ENCODE data around the gene LGR4. TPM values are rescaled to one million over a fixed set of nuclear protein-coding genes. Genes with fewer than 3 reads are reported as not detected.

Gene LGR4
- total and polyA plus RNA-seq, 12 donors = 7.3 to 90.4 (median 38.6) TPM

DNA sequence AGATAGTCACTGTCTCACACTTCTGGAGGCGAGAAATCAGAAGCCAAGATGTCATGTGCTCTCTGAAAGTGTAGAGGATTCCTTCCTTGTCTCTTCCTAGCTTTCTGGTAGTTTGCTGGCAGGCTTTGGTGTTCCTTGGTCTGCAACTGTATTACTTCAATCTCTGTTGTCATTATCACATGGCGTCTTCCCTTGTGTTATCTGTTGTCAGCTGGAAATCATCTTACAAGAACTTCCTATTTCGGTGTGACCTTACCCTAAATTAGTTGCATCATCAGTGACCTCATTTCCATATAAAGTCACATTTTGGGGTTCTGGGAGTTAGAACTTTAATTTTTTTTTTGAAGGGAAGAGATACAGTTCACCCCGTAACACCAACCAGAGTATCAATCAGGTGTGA is 37.3 kb upstream of the LGR4 start:
- Histone ChIP-seq H3K4me3 (no peak overlapping the region), H3K36me3 (replicated peaks in 1 of 2) (no peaks in the 10 kb centered on the region), H3K9me3 (replicated peaks in 1 of 3) (no peaks in the 10 kb centered on the region), H3K4me1 (replicated peaks in 1 of 2) (peaks cover 15 to 18% of the 10 kb centered on the region in 2 donors), H3K27ac (no peak overlapping the region), H3K27me3 (no peaks in the 10 kb centered on the region)
- no peak for DNase-seq
- 84 to 90% (median 88%) methylated on average over 4 of the region's 4 CpGs for WGBS, 4 donors
- intact Hi-C loops (cut with DNase I) = no loop called here
- TF ChIP-seq POLR2A (IDR thresholded peaks at IDR 0.05) = no peak
- TF ChIP-seq, protein P1, sequence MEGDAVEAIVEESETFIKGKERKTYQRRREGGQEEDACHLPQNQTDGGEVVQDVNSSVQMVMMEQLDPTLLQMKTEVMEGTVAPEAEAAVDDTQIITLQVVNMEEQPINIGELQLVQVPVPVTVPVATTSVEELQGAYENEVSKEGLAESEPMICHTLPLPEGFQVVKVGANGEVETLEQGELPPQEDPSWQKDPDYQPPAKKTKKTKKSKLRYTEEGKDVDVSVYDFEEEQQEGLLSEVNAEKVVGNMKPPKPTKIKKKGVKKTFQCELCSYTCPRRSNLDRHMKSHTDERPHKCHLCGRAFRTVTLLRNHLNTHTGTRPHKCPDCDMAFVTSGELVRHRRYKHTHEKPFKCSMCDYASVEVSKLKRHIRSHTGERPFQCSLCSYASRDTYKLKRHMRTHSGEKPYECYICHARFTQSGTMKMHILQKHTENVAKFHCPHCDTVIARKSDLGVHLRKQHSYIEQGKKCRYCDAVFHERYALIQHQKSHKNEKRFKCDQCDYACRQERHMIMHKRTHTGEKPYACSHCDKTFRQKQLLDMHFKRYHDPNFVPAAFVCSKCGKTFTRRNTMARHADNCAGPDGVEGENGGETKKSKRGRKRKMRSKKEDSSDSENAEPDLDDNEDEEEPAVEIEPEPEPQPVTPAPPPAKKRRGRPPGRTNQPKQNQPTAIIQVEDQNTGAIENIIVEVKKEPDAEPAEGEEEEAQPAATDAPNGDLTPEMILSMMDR (IDR thresholded peaks at IDR 0.05) = no peak

DNA sequence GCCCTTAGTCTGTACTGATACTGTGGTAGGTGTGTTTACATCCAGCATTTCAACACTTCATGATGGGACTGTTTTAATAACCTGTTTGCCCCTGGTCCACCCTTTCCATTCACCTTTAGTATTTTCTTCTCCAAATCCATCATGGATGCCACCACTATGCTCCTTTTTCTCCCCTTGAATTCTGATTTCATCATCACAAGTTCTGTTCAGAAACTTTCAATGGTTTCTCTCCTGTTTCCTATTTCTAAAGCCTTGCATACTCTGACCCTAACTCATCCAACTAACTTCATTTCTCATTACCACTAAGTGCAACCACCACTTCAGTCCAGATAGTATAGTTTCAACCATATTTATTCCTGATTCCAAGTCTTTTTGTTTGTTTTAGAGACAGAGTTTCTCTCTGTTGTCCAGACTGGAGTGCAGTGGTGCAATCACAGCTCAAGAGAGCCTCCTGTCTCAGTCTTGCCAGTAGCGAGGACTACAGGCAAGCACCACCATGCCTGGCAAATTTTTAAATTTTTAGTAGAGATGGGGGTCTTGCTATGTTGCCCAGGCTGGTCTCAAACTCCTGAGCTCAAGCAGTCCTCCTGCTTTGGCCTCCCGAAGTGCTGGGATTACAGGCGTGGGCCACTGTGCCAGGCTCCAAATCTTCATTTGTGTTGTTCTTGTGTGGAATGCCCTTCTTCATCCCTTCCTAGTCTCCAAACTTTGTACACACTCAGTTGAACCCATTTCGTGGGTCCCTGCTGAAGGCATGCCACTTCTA is 35.1 kb upstream of the LGR4 start:
- Histone ChIP-seq H3K27me3 (no peaks in the 10 kb centered on the region), H3K4me1 (replicated peaks in 1 of 2) (peaks cover 15 to 38% of the 10 kb centered on the region in 2 donors), H3K27ac (no peak overlapping the region), H3K36me3 (replicated peaks in 1 of 2) (no peaks in the 10 kb centered on the region), H3K4me3 (peak overlapping the region in 1 of 4 donors; percentile 71), H3K9me3 (replicated peaks in 1 of 3) (no peaks in the 10 kb centered on the region)
- TF ChIP-seq POLR2A (IDR thresholded peaks at IDR 0.05) = no peak
- TF ChIP-seq, protein P1 (IDR thresholded peaks at IDR 0.05) = no peak
- intact Hi-C loops (cut with DNase I) = no loop called here
- 95 to 98% (median 97%) methylated on average over 4 of the region's 4 CpGs for WGBS, 4 donors
- no peak for DNase-seq

DNA sequence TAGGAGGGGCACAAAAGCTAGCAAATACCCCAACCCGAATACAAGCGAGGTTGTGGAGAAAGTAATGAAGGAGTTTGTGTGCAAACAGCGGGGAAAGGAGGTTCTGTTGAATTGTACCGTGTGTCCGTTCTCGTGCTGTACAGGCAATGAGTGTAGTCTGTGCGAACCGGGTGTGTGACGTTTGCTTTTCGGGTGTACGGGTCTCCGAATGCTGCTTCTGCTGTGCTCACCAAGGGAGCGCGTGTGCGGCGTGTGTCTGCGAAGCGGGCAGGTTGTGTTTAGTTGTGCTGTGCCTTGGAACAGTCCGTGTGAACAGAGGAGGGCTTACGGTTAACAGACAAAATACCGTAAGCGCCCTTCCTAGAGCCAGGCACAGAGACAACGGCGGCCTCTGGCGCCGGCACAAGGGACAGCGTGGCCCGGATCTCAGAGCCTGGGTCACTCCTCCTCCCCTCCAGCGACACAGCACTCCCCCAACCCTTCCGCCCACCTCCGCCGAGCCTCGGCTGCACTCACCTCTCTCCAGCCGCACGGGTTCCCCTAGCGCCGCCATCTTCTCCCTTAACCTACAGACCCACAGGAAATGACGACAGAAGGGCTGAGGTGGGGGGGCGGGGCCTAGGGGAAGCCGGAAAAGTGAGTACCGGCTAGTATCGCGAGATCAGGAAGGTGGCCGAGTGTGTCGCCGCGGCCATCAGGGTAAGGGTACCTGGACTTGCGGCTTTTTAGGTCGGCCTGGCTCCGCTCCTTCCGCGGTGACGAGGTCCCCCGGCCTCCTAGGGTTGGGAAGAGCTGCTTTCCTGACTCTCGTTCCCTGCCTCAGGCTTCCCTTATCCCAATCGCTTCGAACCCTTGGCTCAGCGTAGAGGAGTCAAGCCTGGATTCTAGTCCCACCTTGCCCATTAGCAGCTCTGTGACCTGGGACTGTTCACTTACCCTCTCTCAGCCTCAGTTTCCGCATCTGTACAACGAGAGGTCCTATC is 33.9 kb upstream of the LGR4 start, which contains the start of gene LIN7C:
Gene LIN7C (minus strand): TSS at position 570 of the 983 bp plus-strand sequence. CDS start 17 bp downstream, at position 553.
- Histone ChIP-seq H3K27ac (peak within 1 kb of the TSS; percentile 47 to 97 (median 83)), H3K27me3 (no peaks in the 10 kb centered on the region), H3K36me3 (replicated peaks in 1 of 2) (no peaks in the 10 kb centered on the region), H3K4me1 (replicated peaks in 1 of 2) (peaks cover 18 to 49% of the 10 kb centered on the region in 2 donors), H3K4me3 (peak within 1 kb of the TSS; percentile 71 to 93 (median 81)), H3K9me3 (replicated peaks in 1 of 3) (no peaks in the 10 kb centered on the region)
- WGBS, 4 donors = 0 to 2% (median 1%) methylated on average over 23 to 60 of the region's 60 CpGs
- DNase-seq = peak; percentile 97 to 99 (median 98)
- intact Hi-C loops (cut with DNase I) = no loop called here
- peak; percentile 78 to 94 for TF ChIP-seq POLR2A (IDR thresholded peaks at IDR 0.05)
- TF ChIP-seq, protein P1 (IDR thresholded peaks at IDR 0.05) = peak in 3 of 6 experiments; percentile 9 to 14 (median 9)

DNA sequence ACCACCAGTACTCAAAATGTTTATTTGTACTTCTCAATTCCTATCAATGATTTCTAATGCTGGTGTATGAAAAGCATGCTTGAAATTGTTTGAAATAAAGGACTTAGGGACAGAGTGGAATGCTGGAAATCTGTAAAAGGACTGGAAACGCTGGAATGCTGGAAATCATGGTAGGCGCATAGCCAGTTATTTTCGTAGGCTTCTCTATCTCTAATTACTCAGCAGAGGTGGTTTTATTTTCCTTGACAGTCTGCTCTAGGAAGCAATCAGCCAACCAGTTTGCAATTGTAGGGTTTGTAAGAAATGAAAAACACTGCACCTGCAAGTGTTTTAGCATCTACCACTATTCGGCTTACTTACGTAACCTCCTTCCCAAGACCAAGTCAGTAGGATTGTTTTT is 33.2 kb upstream of the LGR4 start:
- no peak for DNase-seq
- no peaks in the 10 kb centered on the region for H3K27me3 ChIP-seq
- 1 to 6% (median 3%) methylated on average over 5 of the region's 5 CpGs for WGBS, 4 donors
- H3K9me3 ChIP-seq (replicated peaks in 1 of 3) = no peaks in the 10 kb centered on the region
- H3K4me1 ChIP-seq (replicated peaks in 1 of 2) = peaks cover 18 to 49% of the 10 kb centered on the region in 2 donors
- H3K27ac ChIP-seq = peak overlapping the region in 4 of 5 donors; percentile 77 to 97 (median 88)
- H3K36me3 ChIP-seq (replicated peaks in 1 of 2) = peaks cover 0 to 5% of the 10 kb centered on the region in 2 donors
- peak overlapping the region; percentile 71 to 93 (median 81) for H3K4me3 ChIP-seq
- no peak for TF ChIP-seq POLR2A (IDR thresholded peaks at IDR 0.05)
- TF ChIP-seq, protein P1 (IDR thresholded peaks at IDR 0.05) = no peak
- intact Hi-C loops (cut with DNase I) = no loop called here
